ENCODE data around the gene HOXA6. TPM values are rescaled to one million over a fixed set of nuclear protein-coding genes. Genes with fewer than 3 reads are reported as not detected.

Gene HOXA6
- total and polyA plus RNA-seq, 2 of the 4 experiments (the other 2 are of a cell fraction), result 1.4 to 1.8 TPM

- no peak overlapping the region for H2BK120ac ChIP-seq (ENCODE audit: low read depth, low read length)
- ChIA-PET POLR2A (ENCODE audit: unreplicated experiment) (no interaction called here), CTCF (interaction anchor here (1.3 kb wide), 1 partner anchor 322 kb away, joined by 4 read pairs; no protein-coding TSS in a partner anchor)
- no peak overlapping the region for H4K5ac ChIP-seq (ENCODE audit: low read depth, low read length)
- intact Hi-C loops (cut with micrococcal nuclease), result no loop called here
- H3K9me1 ChIP-seq (ENCODE audit: insufficient read depth, low read length), result no peaks in the 10 kb centered on the region
- BruUV-seq (replicated peaks), result no TSS peak
- no peak overlapping the region for H3K18ac ChIP-seq (ENCODE audit: low read depth, low read length)
- H3K27ac ChIP-seq (ENCODE audit: insufficient read depth, low read length), result no peak overlapping the region
- no peaks in the 10 kb centered on the region for H3K36me3 ChIP-seq (ENCODE audit: control insufficient read depth, insufficient read depth, low read length)
- H3K79me1 ChIP-seq (ENCODE audit: low read depth in 1 of 2, low read length in 2 of 2), result no peaks in the 10 kb centered on the region
- H2BK5ac ChIP-seq (ENCODE audit: low read depth, low read length, poor library complexity, severe bottlenecking), result no peak overlapping the region
- no peak overlapping the region for H2AK5ac ChIP-seq (ENCODE audit: low read depth, low read length)
- no peak overlapping the region for H4K91ac ChIP-seq (ENCODE audit: insufficient read depth, low read depth, low read length)
- H3K27me3 ChIP-seq (ENCODE audit: control insufficient read depth, insufficient read depth, low read length), result peaks cover 88% of the 10 kb centered on the region
- 0 out of 2 replicates have a peak, but pooled peaks cover 7% of the 10 kb centered on the region for H4K20me1 ChIP-seq (ENCODE audit: insufficient read depth, low read length)
- in situ Hi-C loops (cut with MboI; ENCODE audit: low sequenced_read_pairs), result no loop called here
- H3K56ac ChIP-seq (ENCODE audit: extremely low read depth, insufficient read depth, low read length), result no peak overlapping the region
- no peaks in the 10 kb centered on the region; the same call in 1 of the 2 replicates for H3K4me1 ChIP-seq (ENCODE audit: control insufficient read depth, insufficient read depth, low read length)
- H2BK15ac ChIP-seq (ENCODE audit: low read depth, low read length), result no peak overlapping the region
- H3K9me3 ChIP-seq (ENCODE audit: control insufficient read depth, insufficient read depth, low read length), result peaks cover 4% of the 10 kb centered on the region; the same call in 1 of the 2 replicates
- H2AFZ ChIP-seq (replicated peaks; ENCODE audit: low read length, poor library complexity), result no peak overlapping the region
- no peak overlapping the region for H3K9ac ChIP-seq (ENCODE audit: low read depth, low read length)
- no peak for ATAC-seq (ENCODE audit: low read depth)
- no peak overlapping the region for H2BK20ac ChIP-seq (ENCODE audit: low read depth, low read length)
- no peak overlapping the region for H3K4me3 ChIP-seq (ENCODE audit: insufficient read depth, low read depth, low read length)
- H3K4ac ChIP-seq (ENCODE audit: low read depth, low read length), result no peak overlapping the region
- dilution Hi-C loops (cut with HindIII; ENCODE audit: low sequenced_read_pairs, unreplicated experiment), result no loop called here
- H4K8ac ChIP-seq (ENCODE audit: low read depth in 2 of 2, low read length in 2 of 2), result no peak overlapping the region
- no peak overlapping the region for H3K4me2 ChIP-seq (ENCODE audit: low read depth, low read length)
- DNase-seq, result no peak
- no peak overlapping the region for H3K14ac ChIP-seq (replicated peaks; ENCODE audit: low read depth, low read length)
- H3K23ac ChIP-seq (ENCODE audit: low read depth, low read length), result no peak overlapping the region
- WGBS, 2 experiments (ENCODE audit: extremely low coverage in 2 of 2, insufficient read length in 1 of 2), result 80% methylated on average over 1 of the region's 22 CpGs; no CpG with 5 or more reads in 1 of the 2 experiments
- no peak overlapping the region for H2AK9ac ChIP-seq (replicated peaks; ENCODE audit: low read depth, low read length, poor library complexity)
- TF ChIP-seq FOS (IDR thresholded peaks at IDR 0.05; ENCODE audit: low read depth, low read length) (no peak), SMC3 (IDR thresholded peaks at IDR 0.05; ENCODE audit: low read depth, low read length) (no peak), NFE2L2 (IDR thresholded peaks at IDR 0.05; ENCODE audit: low read depth, low read length) (no peak), CEBPB (IDR thresholded peaks at IDR 0.05; ENCODE audit: low read depth, low read length) (no peak), USF2 (IDR thresholded peaks at IDR 0.05; ENCODE audit: low read depth, low read length) (no peak), RFX5 (IDR thresholded peaks at IDR 0.05; ENCODE audit: low read depth, low read length) (no peak), RCOR1 (IDR thresholded peaks at IDR 0.05; ENCODE audit: insufficient replicate concordance, low read length) (no peak), MAFK (IDR thresholded peaks at IDR 0.05; ENCODE audit: low read depth, low read length) (no peak), POLR2A (IDR thresholded peaks at IDR 0.05; ENCODE audit: low read depth, low read length) (no peak), CHD1 (IDR thresholded peaks at IDR 0.05; ENCODE audit: low read depth, low read length) (no peak), BHLHE40 (IDR thresholded peaks at IDR 0.05; ENCODE audit: low read depth, low read length) (no peak), CTCF (conservative IDR thresholded peaks at IDR 0.05; ENCODE audit: low read depth, low read length) (no peak), ELK1 (IDR thresholded peaks at IDR 0.05; ENCODE audit: borderline replicate concordance, low read depth, low read length) (no peak), MXI1 (IDR thresholded peaks at IDR 0.05; ENCODE audit: borderline replicate concordance, low read depth, low read length) (no peak), MAZ (IDR thresholded peaks at IDR 0.05; ENCODE audit: borderline replicate concordance, low read depth, low read length) (no peak)
These were observed 29.6 kb upstream of the HOXA6 start for GRCh38 chr7:27176962-27177794.
